Smooth muscle cell of the brain vasculature (primary cell): ENCODE data around the gene PIKFYVE.
"Not testable (repeated sequence)": the region's sequence is repeated elsewhere in the genome, so short reads cannot be mapped to it uniquely, and the experiment has no call there.

Experiments
- DNase-seq: peaks from one replicate; pipeline ENCODE4 v3.0.0-alpha.2; 2012; ENCODE audit warnings: low read depth, low spot score

Gene PIKFYVE

GRCh38 chr2:208304695-208305094 lies 38.6 kb downstream of the PIKFYVE start:
- no peak for DNase-seq

GRCh38 chr2:208306291-208306690 lies 40.2 kb downstream of the PIKFYVE start:
- DNase-seq, result no peak

- no peak for DNase-seq
Observed at GRCh38 chr2:208311321-208311720, 45.3 kb downstream of the PIKFYVE start.

- no peak for DNase-seq
Observed at GRCh38 chr2:208311954-208312353, 45.9 kb downstream of the PIKFYVE start.

- DNase-seq, result no peak
Observed at GRCh38 chr2:208315081-208315788, 49.2 kb downstream of the PIKFYVE start.

- no peak for DNase-seq
Observed at GRCh38 chr2:208318127-208318526, 52.1 kb downstream of the PIKFYVE start.

GRCh38 chr2:208319391-208319790 lies 53.3 kb downstream of the PIKFYVE start:
- no peak for DNase-seq

GRCh38 chr2:208320686-208321085 lies 54.6 kb downstream of the PIKFYVE start:
- peak; percentile 57 for DNase-seq

- DNase-seq, result no peak
Observed at GRCh38 chr2:208326016-208326415, 60.0 kb downstream of the PIKFYVE start.

GRCh38 chr2:208329485-208329884 lies 63.4 kb downstream of the PIKFYVE start:
- DNase-seq, result no peak

- no peak for DNase-seq
Observed at GRCh38 chr2:208334230-208334629, 68.2 kb downstream of the PIKFYVE start.

GRCh38 chr2:208346756-208347155 lies 80.7 kb downstream of the PIKFYVE start:
- no peak for DNase-seq

GRCh38 chr2:208350610-208351009 lies 84.6 kb downstream of the PIKFYVE start:
- DNase-seq, result no peak

GRCh38 chr2:208352644-208353567 lies 86.9 kb downstream of the PIKFYVE start:
- no peak for DNase-seq

GRCh38 chr2:208354964-208355381 lies 88.9 kb downstream of the PIKFYVE start:
- no peak for DNase-seq

GRCh38 chr2:208356420-208356819 lies 90.4 kb downstream of the PIKFYVE start:
- not testable (repeated sequence) for DNase-seq

- DNase-seq, result no peak
Observed at GRCh38 chr2:208356846-208357574, 91.0 kb downstream of the PIKFYVE start.

GRCh38 chr2:208358758-208359631 lies 92.9 kb downstream of the PIKFYVE start:
- no peak for DNase-seq

GRCh38 chr2:208359632-208359986 lies 93.6 kb downstream of the PIKFYVE start:
- no peak for DNase-seq

- no peak for DNase-seq
Observed at GRCh38 chr2:208360259-208361076, 94.4 kb downstream of the PIKFYVE start.
